Keratinocyte (primary cell): ENCODE data around the gene PTGR3.

Experiments
- CTCF ChIP-seq, 3 experiments: IDR thresholded peaks in 1 of 3; conservative IDR thresholded peaks in 1 of 3; optimal IDR thresholded peaks in 1 of 3; 2 replicates in 2 of 3; 3 replicates in 1 of 3; pipeline versions ENCODE3 to v1.5.1; 2011; ENCODE audit warnings: low read length in 3 of 3, mild to moderate bottlenecking in 3 of 3, moderate library complexity in 2 of 3, control low read depth in 1 of 3, inconsistent platforms in 1 of 3; ENCODE audit not compliant: insufficient read depth in 2 of 3; ENCODE audit errors: extremely low read depth in 1 of 3
- EZH2 ChIP-seq: IDR thresholded peaks from one replicate; pipeline ENCODE4 v1.6.1; 2012; ENCODE audit warnings: inconsistent platforms, mild to moderate bottlenecking, low read length, moderate library complexity

- TF ChIP-seq CTCF (optimal IDR thresholded peaks at IDR 0.05 in 1 of 3, IDR thresholded peaks at IDR 0.05 in 1 of 3, conservative IDR thresholded peaks at IDR 0.05 in 1 of 3; ENCODE audit: extremely low read depth in 1 of 3, insufficient read depth in 2 of 3, low read length in 3 of 3) (no peak), EZH2 (no peak)
Measured at GRCh38 chr18:75209129-75209950, at the start of gene PTGR3.
